IMR-90 (cell line): ENCODE measurements around the gene CHMP1A. TPM values are rescaled to one million over a fixed set of nuclear protein-coding genes. Genes with fewer than 3 reads are reported as not detected.

ENCODE experiments used
- ATAC-seq: fragments of 200-7000 bp; cut with Tn5 transposase; 2 replicates; pipeline ENCODE4 v1.9.1; 2020; ENCODE audit warnings: low read depth, mild to moderate bottlenecking, moderate library complexity
- BruUV-seq: library from RNA; stranded (reverse); fragments of 400-500 nt; replicated peaks from 2 replicates; lab custom pipeline; 2021; lab: Mats Ljungman, UMichigan
- CTCF ChIA-PET: fragments of 300-600 bp; formaldehyde crosslinking; extraction: SDS; loops from one replicate; lab custom pipeline; 2021; ENCODE audit warnings: antibody characterized with exemption; lab: Yijun Ruan, JAX
- POLR2A ChIA-PET: fragments of 300-600 bp; sonication (Branson Sonifier 250); formaldehyde crosslinking; loops from one replicate; lab custom pipeline; 2022; ENCODE audit warnings: antibody characterized with exemption; ENCODE audit not compliant: unreplicated experiment; lab: Charles Lee
- DNase-seq: peaks from one replicate; pipeline ENCODE4 v3.0.0; 2013
- H2AFZ ChIP-seq: replicated peaks from 2 replicates; pipeline ENCODE3; 2013; ENCODE audit warnings: low read length, mild to moderate bottlenecking; ENCODE audit not compliant: poor library complexity
- H2AK5ac ChIP-seq: 2 replicates; pipeline ENCODE4 v1.6.1; 2013; ENCODE audit warnings: low read depth, low read length, inconsistent platforms
- H2AK9ac ChIP-seq: replicated peaks from 2 replicates; pipeline ENCODE3; 2013; ENCODE audit warnings: mild to moderate bottlenecking, low read depth, low read length, moderate library complexity; ENCODE audit not compliant: poor library complexity
- H2BK120ac ChIP-seq: 2 replicates; pipeline ENCODE4 v1.6.1; 2013; ENCODE audit warnings: low read depth, low read length, inconsistent platforms
- H2BK15ac ChIP-seq: 3 replicates; pipeline ENCODE4 v1.6.1; 2013; ENCODE audit warnings: low read depth, low read length, inconsistent platforms
- H2BK20ac ChIP-seq: 2 replicates; pipeline ENCODE4 v1.6.1; 2013; ENCODE audit warnings: low read depth, mild to moderate bottlenecking, inconsistent platforms, low read length, moderate library complexity
- H2BK5ac ChIP-seq: 2 replicates; pipeline ENCODE4 v1.6.1; 2013; ENCODE audit warnings: mild to moderate bottlenecking, low read depth, low read length, inconsistent platforms; ENCODE audit not compliant: poor library complexity, severe bottlenecking
- H3K14ac ChIP-seq: replicated peaks from 2 replicates; pipeline ENCODE4 v1.6.1; 2013; ENCODE audit warnings: low read depth, low read length, inconsistent platforms
- H3K18ac ChIP-seq: 2 replicates; pipeline ENCODE4 v1.6.1; 2013; ENCODE audit warnings: low read depth, low read length, control low read depth
- H3K23ac ChIP-seq: 2 replicates; pipeline ENCODE4 v1.6.1; 2013; ENCODE audit warnings: low read depth, low read length, inconsistent platforms
- H3K27ac ChIP-seq: 2 replicates; pipeline ENCODE4 v1.5.1; 2013; ENCODE audit warnings: mild to moderate bottlenecking, control low read depth, low read length; ENCODE audit not compliant: insufficient read depth
- H3K27me3 ChIP-seq: 2 replicates; pipeline ENCODE4 v1.6.1; 2013; ENCODE audit warnings: low read length; ENCODE audit not compliant: control insufficient read depth, insufficient read depth
- H3K36me3 ChIP-seq: 2 replicates; pipeline ENCODE4 v1.6.1; 2013; ENCODE audit warnings: low read length, mixed read lengths; ENCODE audit not compliant: control insufficient read depth, insufficient read depth
- H3K4ac ChIP-seq: 2 replicates; pipeline ENCODE4 v1.6.1; 2013; ENCODE audit warnings: low read depth, low read length, inconsistent platforms
- H3K4me1 ChIP-seq: 2 replicates; pipeline ENCODE4 v1.6.1; 2013; ENCODE audit warnings: low read length, mixed read lengths; ENCODE audit not compliant: control insufficient read depth, insufficient read depth
- H3K4me2 ChIP-seq: 2 replicates; pipeline ENCODE4 v1.6.1; 2013; ENCODE audit warnings: low read depth, mild to moderate bottlenecking, control low read depth, low read length, moderate library complexity
- H3K4me3 ChIP-seq: 2 replicates; pipeline ENCODE4 v1.5.1; 2013; ENCODE audit warnings: low read depth, mild to moderate bottlenecking, control low read depth, low read length, moderate library complexity; ENCODE audit not compliant: insufficient read depth
- H3K56ac ChIP-seq: 2 replicates; pipeline ENCODE4 v1.6.1; 2013; ENCODE audit warnings: low read length, inconsistent platforms; ENCODE audit not compliant: insufficient read depth; ENCODE audit errors: extremely low read depth
- H3K79me1 ChIP-seq, 2 experiments: 2 replicates each; pipeline ENCODE4 v1.6.1; 2013; ENCODE audit warnings: low read length in 2 of 2, inconsistent platforms in 1 of 2, low read depth in 1 of 2
- H3K9ac ChIP-seq: 2 replicates; pipeline ENCODE4 v1.6.1; 2013; ENCODE audit warnings: low read depth, low read length, control low read depth
- H3K9me1 ChIP-seq: 2 replicates; pipeline ENCODE4 v1.6.1; 2013; ENCODE audit warnings: low read length, inconsistent platforms; ENCODE audit not compliant: insufficient read depth
- H3K9me3 ChIP-seq: 2 replicates; pipeline ENCODE4 v1.6.1; 2013; ENCODE audit warnings: low read length; ENCODE audit not compliant: control insufficient read depth, insufficient read depth
- H4K20me1 ChIP-seq: 2 replicates; pipeline ENCODE4 v1.6.1; 2013; ENCODE audit warnings: low read length, inconsistent platforms; ENCODE audit not compliant: insufficient read depth
- H4K5ac ChIP-seq: 2 replicates; pipeline ENCODE4 v1.6.1; 2013; ENCODE audit warnings: mild to moderate bottlenecking, low read depth, low read length, control low read depth
- H4K8ac ChIP-seq, 2 experiments: 2 replicates each; pipeline ENCODE4 v1.6.1; 2013; ENCODE audit warnings: low read depth in 2 of 2, low read length in 2 of 2, control low read depth in 1 of 2, inconsistent platforms in 1 of 2
- H4K91ac ChIP-seq: 2 replicates; pipeline ENCODE4 v1.6.1; 2013; ENCODE audit warnings: low read depth, low read length, inconsistent platforms; ENCODE audit not compliant: insufficient read depth
- CTCF ChIP-seq: conservative IDR thresholded peaks from 2 replicates; pipeline ENCODE4 v1.5.1; 2012; ENCODE audit warnings: mild to moderate bottlenecking, low read depth, low read length, improper control_type of control experiment
- MAFK ChIP-seq: IDR thresholded peaks from 2 replicates; pipeline ENCODE4 v1.6.1; 2012; ENCODE audit warnings: low read depth, low read length, improper control_type of control experiment
- POLR2A ChIP-seq: IDR thresholded peaks from 2 replicates; pipeline ENCODE4 v1.6.1; 2012; ENCODE audit warnings: mild to moderate bottlenecking, low read depth, low read length
- WGBS, 2 experiments: methylation state at CpG; one replicate each; pipeline versions ENCODE4 v1.1.5 to v1.1.7; 2013; ENCODE audit warnings: missing lambda C conversion rate in 2 of 2; ENCODE audit not compliant: insufficient read length in 1 of 2; ENCODE audit errors: extremely low coverage in 2 of 2; 5-methylcytosine and 5-hydroxymethylcytosine counted together
- dilution Hi-C: fragments of 300-500 bp; cut with HindIII; formaldehyde crosslinking; loops from one replicate; pipeline ENCODE4 v1.14.3; 2018; ENCODE audit warnings: low sequenced_read_pairs; ENCODE audit not compliant: unreplicated experiment
- in situ Hi-C: fragments of 300-500 bp; cut with MboI; formaldehyde crosslinking; loops from 3 replicates; pipeline ENCODE4 v1.14.3; 2019; ENCODE audit warnings: low sequenced_read_pairs, inconsistent platforms, mixed read lengths
- intact Hi-C: fragments of 100-400 bp; cut with micrococcal nuclease; formaldehyde crosslinking; loops from 2 replicates; pipeline ENCODE4 v1.10.0; 2022
- polyA plus RNA-seq, 3 experiments: library from polyadenylated mRNA; depleted of rRNA; stranded (reverse); fragments of >200 nt; gene quantifications; 2 replicates each; pipeline ENCODE4 v1.2.3, GENCODE V29; 2012; ENCODE audit warnings: low replicate concordance in 1 of 3
- total RNA-seq: library from RNA; depleted of rRNA; stranded (reverse); fragments of >200 nt; gene quantifications from 2 replicates; pipeline ENCODE4 v1.2.3, GENCODE V29; 2012

Gene CHMP1A
- total and polyA plus RNA-seq, 2 of the 4 experiments (the other 2 are of a cell fraction): 97.3 to 99.8 TPM

- no peak overlapping the region for H4K91ac ChIP-seq
- no peak for DNase-seq
- ChIA-PET CTCF (no interaction called here), POLR2A (no interaction called here)
- H3K27ac ChIP-seq: no peak overlapping the region
- H3K4me3 ChIP-seq: no peak overlapping the region
- H3K9me3 ChIP-seq: no peaks in the 10 kb centered on the region
- no peak for ATAC-seq
- no peak for TF ChIP-seq CTCF
- no peak for TF ChIP-seq MAFK
- TF ChIP-seq POLR2A: peak; percentile 13; the same call in 1 of the 2 replicates
- no peak overlapping the region for H2BK120ac ChIP-seq
- H3K9me1 ChIP-seq: no peaks in the 10 kb centered on the region
- no peak overlapping the region for H2BK5ac ChIP-seq
- H3K4me2 ChIP-seq: no peak overlapping the region
- H3K14ac ChIP-seq: no peak overlapping the region
- no peaks in the 10 kb centered on the region for H3K27me3 ChIP-seq
- H3K79me1 ChIP-seq: peaks cover 5 to 24% of the 10 kb centered on the region in 2 experiments; a peak in 2 of 4 replicates
- in situ Hi-C loops: no loop called here
- no peak overlapping the region for H3K18ac ChIP-seq
- peaks cover 32% of the 10 kb centered on the region for H4K20me1 ChIP-seq
- H2BK15ac ChIP-seq: no peak overlapping the region
- peaks cover 7% of the 10 kb centered on the region for H3K4me1 ChIP-seq
- no TSS peak for BruUV-seq
- no peak overlapping the region for H4K8ac ChIP-seq
- H4K5ac ChIP-seq: no peak overlapping the region
- H2AFZ ChIP-seq: no peak overlapping the region
- H2AK9ac ChIP-seq: peak overlapping the region; percentile 85
- H2BK20ac ChIP-seq: no peak overlapping the region
- no peak overlapping the region for H3K4ac ChIP-seq
- H3K23ac ChIP-seq: no peak overlapping the region
- H3K9ac ChIP-seq: no peak overlapping the region
- no peak overlapping the region for H3K56ac ChIP-seq
- peaks cover 45% of the 10 kb centered on the region for H3K36me3 ChIP-seq
- WGBS, 2 experiments: 81% methylated on average over 8 of the region's 25 CpGs; no CpG with 5 or more reads in 1 of the 2 experiments
- intact Hi-C loops: no loop called here
- no peak overlapping the region for H2AK5ac ChIP-seq
- dilution Hi-C loops: no loop called here
Measured at GRCh38 chr16:89695875-89696669, 38.6 kb upstream of the CHMP1A start.
